Glomerular visceral epithelial cell (primary cell): Measurements from ENCODE around the gene DOCK1.

Experiments used
- DNase-seq: peaks from one replicate; pipeline ENCODE4 v3.0.0-alpha.2; 2016; ENCODE audit errors: extremely low spot score

Gene DOCK1

GRCh38 chr10:127168261-127168660 lies 263.0 kb downstream of the DOCK1 start:
- no peak for DNase-seq

- no peak for DNase-seq
These were observed 269.6 kb downstream of the DOCK1 start for GRCh38 chr10:127174866-127175265.

GRCh38 chr10:127175357-127176110 lies 270.3 kb downstream of the DOCK1 start:
- DNase-seq, result no peak

- no peak for DNase-seq
These were observed 271.4 kb downstream of the DOCK1 start for GRCh38 chr10:127176649-127177048.

- no peak for DNase-seq
These were observed 274.5 kb downstream of the DOCK1 start for GRCh38 chr10:127179612-127180250.

GRCh38 chr10:127182161-127182560 lies 276.9 kb downstream of the DOCK1 start:
- peak; percentile 25 for DNase-seq

GRCh38 chr10:127184582-127184981 lies 279.4 kb downstream of the DOCK1 start:
- DNase-seq, result no peak

GRCh38 chr10:127186813-127187212 lies 281.6 kb downstream of the DOCK1 start:
- no peak for DNase-seq

GRCh38 chr10:127189226-127189625 lies 284.0 kb downstream of the DOCK1 start:
- no peak for DNase-seq

GRCh38 chr10:127190427-127190826 lies 285.2 kb downstream of the DOCK1 start:
- no peak for DNase-seq

- peak; percentile 67 for DNase-seq
These were observed 287.9 kb downstream of the DOCK1 start for GRCh38 chr10:127193125-127193524.

GRCh38 chr10:127194111-127194510 lies 288.9 kb downstream of the DOCK1 start:
- no peak for DNase-seq

- DNase-seq, result no peak
These were observed 289.4 kb downstream of the DOCK1 start for GRCh38 chr10:127194599-127194998.

- DNase-seq, result no peak
These were observed 289.8 kb downstream of the DOCK1 start for GRCh38 chr10:127195041-127195506.

GRCh38 chr10:127195571-127196281 lies 290.5 kb downstream of the DOCK1 start:
- no peak for DNase-seq

- DNase-seq, result peak; percentile 60
These were observed 291.3 kb downstream of the DOCK1 start, which contains the start of gene INSYN2A for GRCh38 chr10:127196282-127197153. TSS of gene INSYN2A (minus strand) at chr10:127196591. CDS start at chr10:127176395, 20,196 bp downstream.

GRCh38 chr10:127197154-127197432 lies 291.9 kb downstream of the DOCK1 start:
- no peak for DNase-seq

GRCh38 chr10:127198307-127198706 lies 293.1 kb downstream of the DOCK1 start:
- DNase-seq, result no peak

GRCh38 chr10:127198721-127199120 lies 293.5 kb downstream of the DOCK1 start:
- no peak for DNase-seq

- DNase-seq, result no peak
These were observed 295.4 kb downstream of the DOCK1 start for GRCh38 chr10:127200646-127201045.

GRCh38 chr10:127203067-127203466 lies 297.8 kb downstream of the DOCK1 start:
- DNase-seq, result no peak

- DNase-seq, result no peak
These were observed 301.9 kb downstream of the DOCK1 start for GRCh38 chr10:127207081-127207480.
